ENCODE data around the gene GM2A. TPM values are rescaled to one million over a fixed set of nuclear protein-coding genes. Genes with fewer than 3 reads are reported as not detected.

Gene GM2A
- total RNA-seq: 27.6 and 28.3 TPM in 2 replicates
- 11.4 and 14.9 TPM in 2 replicates for polyA plus RNA-seq

DNA sequence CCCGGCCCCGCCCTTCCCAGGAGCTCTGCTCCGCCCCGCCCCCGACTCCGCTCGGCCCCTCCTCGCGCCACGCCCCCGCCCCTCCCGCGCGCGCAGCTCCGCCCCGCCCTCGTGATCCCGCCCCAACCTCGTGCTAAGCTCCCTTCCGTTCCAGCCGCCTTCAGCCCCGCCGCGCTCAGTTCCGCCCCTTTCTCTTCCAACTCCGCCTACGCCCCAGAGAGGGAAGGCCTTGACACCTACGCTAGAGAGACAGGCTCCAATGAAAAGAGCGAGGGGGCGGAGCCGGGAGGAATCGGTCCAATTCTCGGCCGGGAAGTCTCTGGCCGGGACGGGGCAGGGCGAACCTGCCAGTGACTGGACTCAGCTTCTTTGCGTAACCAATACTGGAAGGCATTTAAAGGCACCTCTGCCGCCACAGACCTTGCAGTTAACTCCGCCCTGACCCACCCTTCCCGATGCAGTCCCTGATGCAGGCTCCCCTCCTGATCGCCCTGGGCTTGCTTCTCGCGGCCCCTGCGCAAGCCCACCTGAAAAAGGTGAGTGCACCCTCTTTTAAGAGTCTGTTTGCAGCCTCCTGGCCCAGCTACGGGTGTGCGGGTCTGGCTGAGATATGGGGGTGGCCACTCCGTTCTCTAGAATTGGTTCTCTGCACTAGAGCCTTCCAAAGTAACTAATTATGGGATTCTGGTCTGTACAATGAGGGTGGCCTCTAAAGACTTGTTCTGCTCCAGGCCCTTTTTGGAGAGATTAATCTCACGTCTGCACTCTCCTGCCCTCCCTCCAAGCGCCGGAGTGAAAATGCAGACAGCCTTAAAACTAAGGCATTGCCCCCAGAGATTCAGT is at the start of gene GM2A:
Gene GM2A (plus strand): TSS at position 424 of the 843 bp plus-strand sequence. CDS start 32 bp downstream, at position 456.
- WGBS (ENCODE audit: low lambda C conversion rate, missing lambda C conversion rate): 1% methylated on average over 34 of the region's 52 CpGs
- H3K27ac ChIP-seq: peak within 1 kb of the TSS; percentile 67
- peak within 1 kb of the TSS; percentile 88 for H2AFZ ChIP-seq
- TF ChIP-seq EZH2 (IDR thresholded peaks at IDR 0.05; ENCODE audit: borderline replicate concordance) (no peak), EZH2phosphoT487 (IDR thresholded peaks at IDR 0.05; ENCODE audit: low read depth, severe bottlenecking, unreplicated experiment) (no peak)
- TF ChIP-seq, protein P1, sequence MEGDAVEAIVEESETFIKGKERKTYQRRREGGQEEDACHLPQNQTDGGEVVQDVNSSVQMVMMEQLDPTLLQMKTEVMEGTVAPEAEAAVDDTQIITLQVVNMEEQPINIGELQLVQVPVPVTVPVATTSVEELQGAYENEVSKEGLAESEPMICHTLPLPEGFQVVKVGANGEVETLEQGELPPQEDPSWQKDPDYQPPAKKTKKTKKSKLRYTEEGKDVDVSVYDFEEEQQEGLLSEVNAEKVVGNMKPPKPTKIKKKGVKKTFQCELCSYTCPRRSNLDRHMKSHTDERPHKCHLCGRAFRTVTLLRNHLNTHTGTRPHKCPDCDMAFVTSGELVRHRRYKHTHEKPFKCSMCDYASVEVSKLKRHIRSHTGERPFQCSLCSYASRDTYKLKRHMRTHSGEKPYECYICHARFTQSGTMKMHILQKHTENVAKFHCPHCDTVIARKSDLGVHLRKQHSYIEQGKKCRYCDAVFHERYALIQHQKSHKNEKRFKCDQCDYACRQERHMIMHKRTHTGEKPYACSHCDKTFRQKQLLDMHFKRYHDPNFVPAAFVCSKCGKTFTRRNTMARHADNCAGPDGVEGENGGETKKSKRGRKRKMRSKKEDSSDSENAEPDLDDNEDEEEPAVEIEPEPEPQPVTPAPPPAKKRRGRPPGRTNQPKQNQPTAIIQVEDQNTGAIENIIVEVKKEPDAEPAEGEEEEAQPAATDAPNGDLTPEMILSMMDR (IDR thresholded peaks at IDR 0.05; ENCODE audit: poor library complexity): no peak
- no peaks in the 10 kb centered on the region for H3K36me3 ChIP-seq (replicated peaks; ENCODE audit: insufficient read depth, low read depth)
- DNase-seq (ENCODE audit: low spot score): peak; percentile 100
- H3K4me2 ChIP-seq: peak within 1 kb of the TSS; percentile 79
- H3K79me2 ChIP-seq: peaks cover 21% of the 10 kb centered on the region
- no peaks in the 10 kb centered on the region for H3K27me3 ChIP-seq
- H4K20me1 ChIP-seq (ENCODE audit: insufficient read depth, poor library complexity, severe bottlenecking): no peaks in the 10 kb centered on the region
- no peaks in the 10 kb centered on the region for H3K9me3 ChIP-seq (ENCODE audit: low read depth)
- H3K9me2 ChIP-seq (replicated peaks; ENCODE audit: insufficient read depth): no peaks in the 10 kb centered on the region
- no peaks in the 10 kb centered on the region for H3K4me1 ChIP-seq (ENCODE audit: insufficient read depth)
- peak within 1 kb of the TSS; percentile 47 for H3K4me3 ChIP-seq

DNA sequence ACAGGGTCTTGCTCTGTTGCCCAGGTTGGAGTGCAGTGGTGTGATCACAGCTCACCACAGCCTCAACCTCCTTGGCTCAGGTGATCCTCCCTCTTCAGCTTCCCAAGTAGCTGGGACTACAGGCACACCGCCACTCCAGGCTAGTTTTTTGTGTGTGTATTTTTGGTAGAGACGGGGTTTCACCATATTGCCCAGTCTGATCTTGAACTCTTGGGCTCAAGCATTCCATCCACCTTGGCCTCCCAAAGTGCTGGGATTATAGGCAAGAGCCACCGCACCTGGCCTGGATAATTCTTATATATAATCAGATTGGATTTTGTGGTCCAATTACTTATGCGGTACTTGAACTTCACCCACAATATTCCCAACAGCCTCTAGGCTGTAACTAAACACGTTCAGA is 48.9 kb upstream of the GM2A start:
- DNase-seq (ENCODE audit: low spot score): no peak
- H3K79me2 ChIP-seq: no peaks in the 10 kb centered on the region
- H3K27ac ChIP-seq: no peak overlapping the region
- TF ChIP-seq EZH2 (IDR thresholded peaks at IDR 0.05; ENCODE audit: borderline replicate concordance) (no peak), EZH2phosphoT487 (IDR thresholded peaks at IDR 0.05; ENCODE audit: low read depth, severe bottlenecking, unreplicated experiment) (no peak)
- TF ChIP-seq, protein P1 (IDR thresholded peaks at IDR 0.05; ENCODE audit: poor library complexity): no peak
- no peaks in the 10 kb centered on the region for H3K9me2 ChIP-seq (replicated peaks; ENCODE audit: insufficient read depth)
- H3K4me2 ChIP-seq: no peak overlapping the region
- H3K27me3 ChIP-seq: no peaks in the 10 kb centered on the region
- H3K9me3 ChIP-seq (ENCODE audit: low read depth): no peaks in the 10 kb centered on the region
- no peaks in the 10 kb centered on the region for H4K20me1 ChIP-seq (ENCODE audit: insufficient read depth, poor library complexity, severe bottlenecking)
- no peaks in the 10 kb centered on the region for H3K36me3 ChIP-seq (replicated peaks; ENCODE audit: insufficient read depth, low read depth)
- 86% methylated on average over 5 of the region's 5 CpGs for WGBS (ENCODE audit: low lambda C conversion rate, missing lambda C conversion rate)
- H2AFZ ChIP-seq: no peak overlapping the region
- H3K4me3 ChIP-seq: no peak overlapping the region
- H3K4me1 ChIP-seq (ENCODE audit: insufficient read depth): no peaks in the 10 kb centered on the region

DNA sequence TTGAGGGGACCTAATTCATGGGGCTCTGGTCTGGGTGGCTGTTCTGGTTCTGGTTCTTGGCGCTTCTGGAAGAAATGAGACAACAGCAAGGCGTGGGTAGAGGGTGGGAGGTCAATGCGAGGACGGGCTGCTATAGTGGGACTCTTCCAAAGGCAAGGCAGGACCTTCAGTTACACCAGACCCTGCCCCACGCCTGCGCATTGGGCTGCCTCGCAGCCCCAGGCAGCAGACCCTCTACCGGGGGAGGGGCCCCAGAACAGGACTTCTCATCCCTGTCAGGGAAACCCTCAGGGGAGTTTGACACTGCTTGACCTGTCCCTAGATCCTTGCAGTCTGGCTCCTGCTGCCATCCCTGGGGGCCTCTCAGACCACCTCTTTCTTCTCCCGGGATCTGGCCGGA is 47.6 kb upstream of the GM2A start:
- 75% methylated on average over 10 of the region's 10 CpGs for WGBS (ENCODE audit: low lambda C conversion rate, missing lambda C conversion rate)
- H3K4me3 ChIP-seq: no peak overlapping the region
- no peaks in the 10 kb centered on the region for H4K20me1 ChIP-seq (ENCODE audit: insufficient read depth, poor library complexity, severe bottlenecking)
- H3K9me3 ChIP-seq (ENCODE audit: low read depth): no peaks in the 10 kb centered on the region
- no peak overlapping the region for H3K4me2 ChIP-seq
- no peaks in the 10 kb centered on the region for H3K9me2 ChIP-seq (replicated peaks; ENCODE audit: insufficient read depth)
- no peaks in the 10 kb centered on the region for H3K79me2 ChIP-seq
- no peaks in the 10 kb centered on the region for H3K36me3 ChIP-seq (replicated peaks; ENCODE audit: insufficient read depth, low read depth)
- no peaks in the 10 kb centered on the region for H3K4me1 ChIP-seq (ENCODE audit: insufficient read depth)
- no peak for DNase-seq (ENCODE audit: low spot score)
- no peak overlapping the region for H2AFZ ChIP-seq
- TF ChIP-seq EZH2 (IDR thresholded peaks at IDR 0.05; ENCODE audit: borderline replicate concordance) (no peak), EZH2phosphoT487 (IDR thresholded peaks at IDR 0.05; ENCODE audit: low read depth, severe bottlenecking, unreplicated experiment) (no peak)
- TF ChIP-seq, protein P1 (IDR thresholded peaks at IDR 0.05; ENCODE audit: poor library complexity): no peak
- no peaks in the 10 kb centered on the region for H3K27me3 ChIP-seq
- H3K27ac ChIP-seq: no peak overlapping the region
